GM23248 (cell line): ENCODE data around the gene FTO. TPM values are rescaled to one million over a fixed set of nuclear protein-coding genes. Genes with fewer than 3 reads are reported as not detected.

Experiments used
- DNase-seq: peaks from one replicate; pipeline ENCODE4 v3.0.0-alpha.2; 2015
- H2AFZ ChIP-seq: fragments of 200-600 bp; sonication (generic); 2 replicates; pipeline ENCODE4 v1.6.1; 2016; ENCODE audit warnings: antibody characterized with exemption
- H3F3A ChIP-seq: fragments of 200-600 bp; sonication (generic); 2 replicates; pipeline ENCODE4 v1.6.1; 2016; ENCODE audit warnings: mild to moderate bottlenecking, antibody characterized with exemption, mixed run types; ENCODE audit not compliant: insufficient read depth
- H3K27ac ChIP-seq: fragments of 200-600 bp; sonication (generic); 2 replicates; pipeline ENCODE4 v1.5.1; 2016; ENCODE audit warnings: mild to moderate bottlenecking
- H3K27me3 ChIP-seq: fragments of 200-600 bp; sonication (generic); replicated peaks from 2 replicates; pipeline ENCODE4 v1.6.1; 2016; ENCODE audit warnings: mild to moderate bottlenecking; ENCODE audit not compliant: insufficient read depth
- H3K36me3 ChIP-seq: fragments of 200-600 bp; sonication (generic); 2 replicates; pipeline ENCODE4 v1.6.1; 2016; ENCODE audit warnings: low read depth, mild to moderate bottlenecking
- H3K4me1 ChIP-seq: fragments of 200-600 bp; sonication (generic); 2 replicates; pipeline ENCODE4 v1.6.1; 2016; ENCODE audit warnings: mild to moderate bottlenecking; ENCODE audit not compliant: insufficient read depth
- H3K4me2 ChIP-seq: fragments of 200-600 bp; sonication (generic); one replicate; pipeline ENCODE4 v1.6.1; 2016; ENCODE audit warnings: mild to moderate bottlenecking; ENCODE audit not compliant: unreplicated experiment
- H3K4me3 ChIP-seq: fragments of 200-600 bp; sonication (generic); 2 replicates; pipeline ENCODE4 v1.5.1; 2016; ENCODE audit warnings: mild to moderate bottlenecking
- H3K79me2 ChIP-seq: fragments of 200-600 bp; sonication (generic); 2 replicates; pipeline ENCODE4 v1.6.1; 2016; ENCODE audit warnings: mild to moderate bottlenecking; ENCODE audit not compliant: insufficient read depth
- H3K9ac ChIP-seq: fragments of 200-600 bp; sonication (generic); 2 replicates; pipeline ENCODE4 v1.6.1; 2016; ENCODE audit warnings: mild to moderate bottlenecking
- H3K9me2 ChIP-seq: fragments of 200-600 bp; sonication (generic); 2 replicates; pipeline ENCODE4 v1.6.1; 2016; ENCODE audit warnings: mixed run types, mild to moderate bottlenecking, moderate library complexity; ENCODE audit not compliant: insufficient read depth
- H3K9me3 ChIP-seq: fragments of 200-600 bp; sonication (generic); one replicate; pipeline ENCODE4 v1.6.1; 2017; ENCODE audit warnings: low read depth
- H4K20me1 ChIP-seq: fragments of 200-600 bp; sonication (generic); 2 replicates; pipeline ENCODE4 v1.6.0; 2016; ENCODE audit not compliant: insufficient read depth
- EZH2 ChIP-seq: fragments of 200-600 bp; sonication (generic); IDR thresholded peaks from 2 replicates; pipeline ENCODE4 v1.6.1; 2018; ENCODE audit warnings: antibody characterized with exemption, mild to moderate bottlenecking; ENCODE audit not compliant: insufficient read depth, poor library complexity, severe bottlenecking
- EZH2phosphoT487 ChIP-seq: fragments of 200-600 bp; sonication (generic); IDR thresholded peaks from 2 replicates; pipeline ENCODE4 v1.6.1; 2018; ENCODE audit warnings: antibody characterized with exemption, moderate library complexity, mild to moderate bottlenecking, low read depth; ENCODE audit not compliant: insufficient read depth
- WGBS, 2 experiments: methylation state at CpG; one replicate each; pipeline ENCODE4 v1.1.6; 2015 to 2017; ENCODE audit warnings: low lambda C conversion rate in 2 of 2, low coverage in 1 of 2; ENCODE audit errors: missing lambda C conversion rate in 2 of 2; 5-methylcytosine and 5-hydroxymethylcytosine counted together
- in situ Hi-C: fragments of 300-500 bp; cut with MboI; formaldehyde crosslinking; loops from 2 replicates; pipeline ENCODE4 v1.15.0; 2020
- polyA plus RNA-seq: library from polyadenylated mRNA; unstranded; fragments of >200 nt; fragmentation: Nextera tagmentation; extraction: Ambion mirVana; gene quantifications from 2 replicates; pipeline ENCODE4 v1.2.1, GENCODE V29; 2016
- total RNA-seq: library from RNA; depleted of rRNA; stranded (reverse); fragments of >200 nt; shearing (Covaris generic); gene quantifications from 2 replicates; pipeline ENCODE4 v1.2.3, GENCODE V29; 2014

The FTO gene
- total and polyA plus RNA-seq, 2 experiments from 2014 or later: 85.3 to 99.2 TPM

DNA sequence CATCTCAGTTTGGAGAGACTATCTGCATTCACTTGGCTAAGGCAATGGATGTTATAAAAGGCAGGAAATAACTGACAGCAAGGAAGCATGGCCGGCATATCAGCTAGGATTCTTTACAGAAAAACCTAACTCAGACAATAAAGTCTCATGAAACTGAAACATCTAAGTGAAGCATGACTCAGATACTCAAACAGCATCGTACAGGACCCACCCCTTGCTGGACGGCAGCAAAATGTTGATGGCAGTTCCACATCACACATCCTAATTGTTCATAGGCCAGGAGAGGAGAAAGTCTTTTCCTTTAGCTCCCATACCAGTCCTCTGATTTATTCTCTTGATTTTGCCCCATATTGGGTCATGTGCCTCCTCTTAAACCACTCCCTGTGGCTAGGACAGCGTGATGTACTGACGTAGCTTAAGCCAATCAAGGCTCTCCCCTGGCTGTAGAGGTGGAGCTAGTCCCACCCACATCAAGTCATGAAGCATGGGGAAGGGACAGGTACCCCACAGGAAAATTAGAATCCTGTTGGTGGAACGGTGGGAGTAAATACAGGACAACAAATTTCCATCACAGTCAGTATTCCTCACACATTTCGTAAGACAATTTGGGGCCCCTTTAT, 403.7 kb downstream of the FTO start:
- Histone ChIP-seq H3K9me2 (no peaks in the 10 kb centered on the region), H3K9ac (no peak overlapping the region), H2AFZ (no peak overlapping the region), H3K27me3 (no peaks in the 10 kb centered on the region), H3K9me3 (no peaks in the 10 kb centered on the region), H3K79me2 (no peaks in the 10 kb centered on the region), H3K36me3 (no peaks in the 10 kb centered on the region), H3F3A (no peaks in the 10 kb centered on the region), H3K4me2 (no peak overlapping the region), H3K4me3 (no peak overlapping the region), H3K27ac (no peak overlapping the region), H4K20me1 (no peaks in the 10 kb centered on the region), H3K4me1 (no peaks in the 10 kb centered on the region)
- in situ Hi-C loops: no loop called here
- WGBS, 2 experiments: 73 to 76% methylated on average over 7 of the region's 7 CpGs
- DNase-seq: peak; percentile 17
- TF ChIP-seq EZH2 (no peak), EZH2phosphoT487 (no peak)

GRCh38 chr16:54110016-54110981, 406.3 kb downstream of the FTO start:
- Histone ChIP-seq H2AFZ (no peak overlapping the region), H3K4me1 (no peaks in the 10 kb centered on the region), H3K36me3 (peaks cover 9% of the 10 kb centered on the region), H3K79me2 (no peaks in the 10 kb centered on the region), H3K27me3 (no peaks in the 10 kb centered on the region), H4K20me1 (no peaks in the 10 kb centered on the region), H3K4me2 (no peak overlapping the region), H3K9me3 (no peaks in the 10 kb centered on the region), H3K9ac (no peak overlapping the region), H3K4me3 (no peak overlapping the region), H3F3A (no peaks in the 10 kb centered on the region), H3K27ac (no peak overlapping the region), H3K9me2 (no peaks in the 10 kb centered on the region)
- WGBS, 2 experiments: 80 to 81% methylated on average over 16 of the region's 16 CpGs
- in situ Hi-C loops: no loop called here
- DNase-seq: no peak
- TF ChIP-seq EZH2 (no peak), EZH2phosphoT487 (no peak)

- peaks cover 9% of the 10 kb centered on the region for H3K36me3 ChIP-seq
- no peaks in the 10 kb centered on the region for H3K9me2 ChIP-seq
- no peak for DNase-seq
- H3F3A ChIP-seq: no peaks in the 10 kb centered on the region
- H3K9me3 ChIP-seq: no peaks in the 10 kb centered on the region
- H3K9ac ChIP-seq: no peak overlapping the region
- H3K4me2 ChIP-seq: no peak overlapping the region
- H3K27me3 ChIP-seq: no peaks in the 10 kb centered on the region
- H3K4me3 ChIP-seq: no peak overlapping the region
- H4K20me1 ChIP-seq: no peaks in the 10 kb centered on the region
- no peak for TF ChIP-seq EZH2phosphoT487
- TF ChIP-seq EZH2: no peak
- no peaks in the 10 kb centered on the region for H3K79me2 ChIP-seq
- no peak overlapping the region for H2AFZ ChIP-seq
- no peaks in the 10 kb centered on the region for H3K4me1 ChIP-seq
- WGBS, 2 experiments: 84 to 91% methylated on average over 8 of the region's 8 CpGs
- no peak overlapping the region for H3K27ac ChIP-seq
- in situ Hi-C loops: no loop called here
Observed at GRCh38 chr16:54112451-54113206, 408.7 kb downstream of the FTO start.

DNA sequence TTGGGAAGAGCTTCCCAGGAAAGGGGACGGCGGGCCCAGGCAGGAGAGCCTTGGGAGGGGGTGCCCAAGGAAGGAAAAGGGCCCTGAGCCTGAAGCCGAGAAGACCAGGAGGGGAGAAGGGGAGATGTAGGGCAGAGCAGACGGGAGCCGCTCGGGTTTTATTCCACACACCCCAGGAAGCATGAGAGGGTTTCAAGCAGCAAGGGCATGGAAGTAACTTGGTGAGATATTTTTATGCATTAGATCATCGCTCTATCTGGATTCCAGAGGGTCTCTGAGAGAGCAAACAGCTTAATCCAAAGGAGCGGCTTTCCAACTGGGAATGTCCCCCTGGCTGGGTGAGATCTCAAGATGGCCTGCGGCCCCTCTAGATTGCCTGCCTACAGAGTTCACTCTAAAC, 411.6 kb downstream of the FTO start:
- 94% methylated on average over 8 to 9 of the region's 9 CpGs for WGBS, 2 experiments
- Histone ChIP-seq H3K4me3 (no peak overlapping the region), H3K27ac (no peak overlapping the region), H3K9me3 (no peaks in the 10 kb centered on the region), H3K9me2 (no peaks in the 10 kb centered on the region), H3K79me2 (no peaks in the 10 kb centered on the region), H3K4me2 (no peak overlapping the region), H3K36me3 (peaks cover 9% of the 10 kb centered on the region), H2AFZ (no peak overlapping the region), H3K27me3 (no peaks in the 10 kb centered on the region), H3K4me1 (no peaks in the 10 kb centered on the region), H3K9ac (no peak overlapping the region), H3F3A (no peaks in the 10 kb centered on the region), H4K20me1 (no peaks in the 10 kb centered on the region)
- in situ Hi-C loops: no loop called here
- no peak for DNase-seq
- TF ChIP-seq EZH2 (no peak), EZH2phosphoT487 (no peak)
